HL-60 (cell line): Measurements from ENCODE around the gene ZNF410.

Source experiments
- GABPA ChIP-seq: IDR thresholded peaks from 2 replicates; pipeline ENCODE4 v1.6.1; 2012; ENCODE audit warnings: low read depth
- POLR2AphosphoS5 ChIP-seq: IDR thresholded peaks from 2 replicates; pipeline ENCODE4 v1.6.1; 2012; ENCODE audit warnings: low read depth
- TF ChIP-seq, protein P1 (sequence below): IDR thresholded peaks from one replicate; pipeline ENCODE4 v1.5.1; 2011; ENCODE audit warnings: low read length, control low read depth, inconsistent platforms; ENCODE audit not compliant: insufficient read depth
- TF ChIP-seq, protein P2 (sequence below): IDR thresholded peaks from 2 replicates; pipeline ENCODE4 v1.6.1; 2012; ENCODE audit warnings: low read depth; ENCODE audit not compliant: insufficient replicate concordance

DNA sequence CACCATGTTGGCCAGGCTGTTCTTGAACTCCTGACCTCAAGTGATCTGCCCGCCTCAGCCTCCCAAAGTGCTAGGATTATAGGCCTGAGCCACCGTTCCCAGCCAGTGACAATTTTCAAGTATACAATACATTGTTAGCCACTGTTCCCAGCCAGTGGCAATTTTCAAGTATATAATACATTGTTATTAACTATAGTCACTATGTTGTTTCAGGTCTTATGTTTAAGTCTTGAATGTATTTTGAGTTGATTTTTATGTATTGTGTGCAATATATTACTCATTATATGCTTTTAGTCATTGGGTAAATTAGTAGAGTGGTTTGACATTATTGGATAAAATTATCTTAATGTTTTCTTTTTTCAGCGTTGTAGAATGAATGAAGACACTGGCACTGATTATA is 13.0 kb upstream of the ZNF410 start:
- TF ChIP-seq POLR2AphosphoS5 (no peak), GABPA (no peak)
- TF ChIP-seq, protein P1, sequence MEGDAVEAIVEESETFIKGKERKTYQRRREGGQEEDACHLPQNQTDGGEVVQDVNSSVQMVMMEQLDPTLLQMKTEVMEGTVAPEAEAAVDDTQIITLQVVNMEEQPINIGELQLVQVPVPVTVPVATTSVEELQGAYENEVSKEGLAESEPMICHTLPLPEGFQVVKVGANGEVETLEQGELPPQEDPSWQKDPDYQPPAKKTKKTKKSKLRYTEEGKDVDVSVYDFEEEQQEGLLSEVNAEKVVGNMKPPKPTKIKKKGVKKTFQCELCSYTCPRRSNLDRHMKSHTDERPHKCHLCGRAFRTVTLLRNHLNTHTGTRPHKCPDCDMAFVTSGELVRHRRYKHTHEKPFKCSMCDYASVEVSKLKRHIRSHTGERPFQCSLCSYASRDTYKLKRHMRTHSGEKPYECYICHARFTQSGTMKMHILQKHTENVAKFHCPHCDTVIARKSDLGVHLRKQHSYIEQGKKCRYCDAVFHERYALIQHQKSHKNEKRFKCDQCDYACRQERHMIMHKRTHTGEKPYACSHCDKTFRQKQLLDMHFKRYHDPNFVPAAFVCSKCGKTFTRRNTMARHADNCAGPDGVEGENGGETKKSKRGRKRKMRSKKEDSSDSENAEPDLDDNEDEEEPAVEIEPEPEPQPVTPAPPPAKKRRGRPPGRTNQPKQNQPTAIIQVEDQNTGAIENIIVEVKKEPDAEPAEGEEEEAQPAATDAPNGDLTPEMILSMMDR, result no peak
- TF ChIP-seq, protein P2, sequence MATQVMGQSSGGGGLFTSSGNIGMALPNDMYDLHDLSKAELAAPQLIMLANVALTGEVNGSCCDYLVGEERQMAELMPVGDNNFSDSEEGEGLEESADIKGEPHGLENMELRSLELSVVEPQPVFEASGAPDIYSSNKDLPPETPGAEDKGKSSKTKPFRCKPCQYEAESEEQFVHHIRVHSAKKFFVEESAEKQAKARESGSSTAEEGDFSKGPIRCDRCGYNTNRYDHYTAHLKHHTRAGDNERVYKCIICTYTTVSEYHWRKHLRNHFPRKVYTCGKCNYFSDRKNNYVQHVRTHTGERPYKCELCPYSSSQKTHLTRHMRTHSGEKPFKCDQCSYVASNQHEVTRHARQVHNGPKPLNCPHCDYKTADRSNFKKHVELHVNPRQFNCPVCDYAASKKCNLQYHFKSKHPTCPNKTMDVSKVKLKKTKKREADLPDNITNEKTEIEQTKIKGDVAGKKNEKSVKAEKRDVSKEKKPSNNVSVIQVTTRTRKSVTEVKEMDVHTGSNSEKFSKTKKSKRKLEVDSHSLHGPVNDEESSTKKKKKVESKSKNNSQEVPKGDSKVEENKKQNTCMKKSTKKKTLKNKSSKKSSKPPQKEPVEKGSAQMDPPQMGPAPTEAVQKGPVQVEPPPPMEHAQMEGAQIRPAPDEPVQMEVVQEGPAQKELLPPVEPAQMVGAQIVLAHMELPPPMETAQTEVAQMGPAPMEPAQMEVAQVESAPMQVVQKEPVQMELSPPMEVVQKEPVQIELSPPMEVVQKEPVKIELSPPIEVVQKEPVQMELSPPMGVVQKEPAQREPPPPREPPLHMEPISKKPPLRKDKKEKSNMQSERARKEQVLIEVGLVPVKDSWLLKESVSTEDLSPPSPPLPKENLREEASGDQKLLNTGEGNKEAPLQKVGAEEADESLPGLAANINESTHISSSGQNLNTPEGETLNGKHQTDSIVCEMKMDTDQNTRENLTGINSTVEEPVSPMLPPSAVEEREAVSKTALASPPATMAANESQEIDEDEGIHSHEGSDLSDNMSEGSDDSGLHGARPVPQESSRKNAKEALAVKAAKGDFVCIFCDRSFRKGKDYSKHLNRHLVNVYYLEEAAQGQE, result no peak
